CD4-positive, alpha-beta T cell treated with Interleukin-6 for 4 hours (primary cell): ENCODE results near the gene ALX4.

Experiments used
- DNase-seq: peaks from one replicate; pipeline ENCODE4 v3.0.0-alpha.2; 2020; ENCODE audit warnings: mixed read lengths

The ALX4 gene

DNA sequence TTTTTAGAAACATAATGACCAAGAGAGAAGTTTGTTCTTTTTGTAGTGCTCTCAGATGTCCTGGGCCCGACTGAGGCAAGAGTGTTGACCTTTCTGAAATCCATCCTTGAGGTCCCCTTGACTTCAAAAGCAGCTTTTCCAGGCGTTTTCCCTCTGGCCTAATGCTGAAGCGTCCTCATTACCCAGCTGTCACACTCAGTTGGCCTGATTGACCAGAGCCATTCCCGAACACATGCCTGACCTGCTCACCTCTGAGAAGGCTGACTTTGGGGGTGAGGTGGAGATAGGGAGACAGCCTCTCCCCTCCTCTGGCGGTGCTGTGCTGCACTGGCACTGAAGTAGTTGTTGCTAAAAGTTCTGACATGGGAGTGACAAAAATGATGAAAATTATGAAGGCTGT lies 66.9 kb downstream of the ALX4 start:
- no peak for DNase-seq

DNA sequence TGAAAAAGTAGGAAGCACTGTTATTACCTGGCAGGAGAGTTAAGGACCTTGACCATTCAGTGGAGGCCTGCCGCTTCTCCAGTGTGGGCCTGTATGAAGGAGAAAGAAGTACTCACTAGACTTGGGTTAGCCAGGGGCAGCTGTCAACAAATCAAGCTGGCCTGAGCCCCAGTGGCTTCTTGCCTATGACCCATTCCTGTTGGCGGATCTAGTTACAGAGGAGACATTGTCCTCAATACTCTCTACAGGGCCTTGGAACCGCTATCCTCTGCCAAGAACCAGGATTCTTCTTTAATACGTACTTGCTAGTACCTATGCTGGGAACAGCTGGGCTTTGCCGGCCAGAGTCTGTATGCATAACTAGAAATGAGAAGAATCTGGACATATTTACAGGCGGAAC lies 68.1 kb downstream of the ALX4 start:
- no peak for DNase-seq

DNA sequence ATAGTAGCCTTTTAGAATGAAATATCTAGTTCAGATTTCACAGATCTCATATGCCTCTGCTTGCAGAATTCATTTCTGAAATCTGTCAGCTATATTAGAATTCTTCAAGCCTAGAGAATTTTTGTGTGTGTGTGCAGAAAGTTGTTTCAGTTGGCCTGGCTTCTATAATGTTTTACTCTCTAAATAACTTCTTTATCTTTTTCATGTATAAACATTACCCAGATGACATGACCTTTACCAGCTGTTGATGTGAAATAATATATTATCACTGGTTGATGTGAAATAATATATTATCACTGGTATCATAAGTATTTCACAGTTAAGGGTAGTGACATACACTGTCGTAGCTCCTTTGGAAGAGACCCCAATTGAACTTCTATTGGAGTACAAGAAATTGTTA lies 72.8 kb downstream of the ALX4 start:
- DNase-seq: no peak

DNA sequence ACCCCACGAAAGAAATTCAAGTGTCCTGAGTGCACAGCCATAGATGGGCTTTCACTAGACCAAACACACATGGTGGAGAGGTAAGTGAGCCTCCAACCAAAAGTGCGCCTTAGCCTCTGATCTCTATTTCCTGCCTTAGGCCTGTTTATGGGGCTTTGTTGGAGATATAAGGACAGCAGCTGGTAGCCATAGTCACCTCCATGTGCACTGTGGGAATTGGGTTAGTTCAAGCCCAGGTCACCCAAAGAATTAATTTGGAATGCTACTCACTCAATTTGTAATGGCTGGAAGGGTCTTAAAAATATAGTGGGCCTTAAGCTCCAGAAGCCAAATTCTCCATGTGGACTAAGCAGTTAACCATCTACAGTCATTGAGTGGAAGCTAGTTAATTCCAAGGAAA lies 73.6 kb downstream of the ALX4 start:
- no peak for DNase-seq

DNA sequence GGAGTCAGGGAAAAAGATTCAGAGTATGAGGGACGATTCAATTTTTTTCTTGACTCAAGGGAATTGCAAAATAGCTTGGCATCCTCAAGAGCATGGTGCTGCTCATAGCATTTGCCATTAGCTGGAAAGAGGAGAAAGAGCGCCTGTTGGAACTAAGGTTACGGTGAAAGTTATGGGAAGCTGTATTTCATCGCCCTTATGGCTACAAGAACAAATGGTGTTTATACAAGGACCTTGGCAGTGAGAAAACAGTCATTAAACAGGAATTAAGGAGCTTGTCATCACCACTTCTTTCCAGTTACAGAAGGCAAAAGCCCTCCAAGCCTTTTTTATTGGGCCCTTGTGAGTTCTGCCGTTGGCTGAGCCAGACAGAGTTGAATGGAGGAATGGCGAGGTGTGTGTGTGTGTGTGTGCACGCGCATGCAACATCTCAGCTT lies 74.2 kb downstream of the ALX4 start:
- DNase-seq: no peak

DNA sequence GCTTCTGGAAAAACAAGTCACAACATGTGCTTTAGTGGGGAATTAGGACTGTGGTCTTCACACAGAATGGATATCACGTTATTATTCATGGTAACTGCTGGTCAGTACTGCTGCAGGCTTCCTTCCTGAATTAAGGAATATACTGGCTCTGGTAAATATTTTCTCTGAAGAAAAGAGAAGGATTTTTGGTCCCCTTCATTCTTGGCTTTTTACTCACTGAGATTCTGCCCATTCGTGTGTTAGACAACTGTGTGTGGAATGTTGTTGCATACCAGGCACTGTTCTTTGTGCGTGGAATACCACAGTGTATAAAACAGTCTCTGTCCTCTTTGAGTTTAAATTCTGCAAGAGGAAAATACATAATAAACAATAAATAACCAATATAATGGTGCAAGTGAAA lies 80.3 kb downstream of the ALX4 start:
- no peak for DNase-seq

DNA sequence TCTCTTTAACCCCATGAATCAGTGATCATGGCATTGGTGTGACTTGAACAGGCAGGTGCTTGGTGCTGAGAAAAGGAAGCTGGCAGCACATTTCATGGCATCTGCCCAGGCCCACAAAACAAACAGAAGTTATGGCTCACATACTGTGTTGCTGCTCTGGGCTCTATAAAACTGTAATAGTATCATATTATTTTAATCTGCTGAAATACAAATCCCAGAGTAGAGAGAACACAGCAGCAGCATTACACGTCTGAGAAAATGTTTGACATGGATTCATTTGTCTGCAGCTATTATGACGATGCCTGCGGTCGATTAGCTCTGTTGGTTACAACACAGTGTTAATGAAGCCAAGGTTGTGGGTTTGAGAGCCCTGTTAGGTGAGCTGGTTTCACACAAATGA lies 80.8 kb downstream of the ALX4 start:
- no peak for DNase-seq

DNA sequence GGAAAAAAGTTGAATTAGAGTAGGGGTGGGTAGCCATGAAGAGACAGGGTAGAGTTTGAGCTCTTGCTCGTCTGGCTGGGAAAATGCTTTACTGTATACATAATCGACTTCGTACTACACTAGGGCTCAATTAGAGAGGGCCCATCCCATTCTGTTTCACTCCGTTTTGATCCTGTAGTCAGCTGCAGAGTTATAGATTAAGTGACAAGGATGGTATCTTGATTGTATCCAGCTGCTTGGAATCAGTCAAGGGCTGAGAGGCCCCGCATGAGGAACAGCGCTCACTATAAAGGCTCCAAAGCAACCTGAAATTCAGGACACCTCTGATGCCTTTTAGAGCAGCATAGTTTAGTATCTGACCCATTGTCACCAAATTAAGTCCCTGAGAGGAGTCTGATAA lies 81.6 kb downstream of the ALX4 start:
- no peak for DNase-seq

DNA sequence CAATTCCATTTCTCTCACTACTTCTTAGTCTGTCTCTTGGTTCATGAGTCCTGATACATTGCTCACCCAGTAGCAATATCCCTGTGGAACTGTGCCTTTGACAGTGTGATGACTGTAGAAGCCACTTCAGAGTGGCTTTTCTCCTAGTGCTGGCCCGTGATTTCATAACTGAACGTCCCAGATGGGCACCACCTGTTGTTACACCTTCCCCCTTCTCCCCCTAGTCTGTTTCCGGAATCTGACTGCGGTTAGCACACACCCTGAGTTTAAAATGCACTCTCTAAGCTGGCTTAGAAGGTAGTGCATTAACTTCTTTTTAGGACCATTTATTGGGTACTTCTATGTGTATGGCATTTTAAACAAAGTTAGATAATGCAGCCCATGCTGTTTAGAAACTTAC lies 83.0 kb downstream of the ALX4 start:
- DNase-seq: no peak

DNA sequence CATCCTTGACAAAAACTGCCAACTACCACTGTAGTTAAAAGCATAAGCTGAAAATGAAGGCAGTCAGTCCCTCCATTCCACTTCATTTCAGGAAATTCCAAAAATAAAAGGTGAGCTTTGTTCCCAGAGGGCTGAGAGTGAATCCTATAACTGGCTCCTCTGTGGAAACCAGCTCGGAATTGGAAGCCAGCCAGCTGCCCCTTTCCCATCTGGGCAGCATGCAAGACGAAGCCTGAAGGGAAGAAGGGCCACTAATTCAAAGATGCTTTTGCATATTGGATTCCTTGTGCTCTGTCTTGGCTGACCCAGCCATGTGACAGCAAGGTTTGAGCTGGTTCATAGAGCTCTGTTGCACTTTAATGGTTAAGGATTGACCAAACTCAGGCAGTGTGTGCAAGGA lies 83.4 kb downstream of the ALX4 start:
- no peak for DNase-seq

DNA sequence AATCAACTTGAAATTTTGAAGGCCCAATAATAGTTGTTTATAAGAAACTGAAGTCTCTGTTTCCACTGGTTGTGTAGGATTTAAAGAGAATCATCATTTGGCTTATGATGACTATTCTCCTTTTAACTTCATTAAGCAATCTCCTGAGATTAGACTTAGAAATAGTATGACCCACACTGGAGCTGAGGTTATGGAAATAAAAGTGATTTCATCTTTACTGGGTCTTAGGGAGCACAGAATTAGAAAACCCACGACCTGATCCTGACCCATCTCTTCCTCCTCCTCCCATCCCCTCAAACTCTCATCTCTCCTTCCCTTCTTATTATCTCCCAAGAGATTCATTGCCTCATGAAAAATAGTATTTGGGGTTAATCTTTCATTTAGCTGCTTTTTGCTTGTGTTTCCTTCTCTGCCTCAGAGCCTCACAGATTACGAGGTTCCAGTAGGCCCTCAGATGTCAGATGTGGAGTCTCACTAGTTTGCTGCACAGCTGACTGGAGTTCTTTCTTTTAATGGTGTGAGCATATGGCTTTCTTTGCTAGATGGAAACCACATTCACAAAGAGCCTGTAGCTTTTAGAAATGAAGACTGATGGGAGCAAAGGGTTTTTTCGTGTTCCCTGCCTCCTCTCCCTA lies 85.0 kb downstream of the ALX4 start:
- DNase-seq: no peak

DNA sequence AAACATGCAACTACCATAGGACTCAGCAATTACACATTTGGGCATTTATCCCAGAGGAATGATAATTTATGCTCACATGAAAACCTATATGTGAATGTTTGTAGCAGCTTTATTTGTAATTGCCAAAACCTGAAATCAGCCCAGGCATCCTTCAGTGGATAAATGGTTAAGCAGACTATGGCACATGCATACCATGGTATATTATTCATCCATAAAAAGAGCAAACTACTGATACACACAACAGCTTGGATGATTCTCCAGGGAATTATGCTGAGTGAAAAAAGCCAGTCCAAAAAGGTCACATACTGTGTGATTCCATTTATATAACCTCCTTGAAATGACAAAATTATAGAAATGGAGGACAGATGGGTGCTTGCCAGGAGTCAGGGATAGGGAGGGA lies 86.7 kb downstream of the ALX4 start:
- no peak for DNase-seq

DNA sequence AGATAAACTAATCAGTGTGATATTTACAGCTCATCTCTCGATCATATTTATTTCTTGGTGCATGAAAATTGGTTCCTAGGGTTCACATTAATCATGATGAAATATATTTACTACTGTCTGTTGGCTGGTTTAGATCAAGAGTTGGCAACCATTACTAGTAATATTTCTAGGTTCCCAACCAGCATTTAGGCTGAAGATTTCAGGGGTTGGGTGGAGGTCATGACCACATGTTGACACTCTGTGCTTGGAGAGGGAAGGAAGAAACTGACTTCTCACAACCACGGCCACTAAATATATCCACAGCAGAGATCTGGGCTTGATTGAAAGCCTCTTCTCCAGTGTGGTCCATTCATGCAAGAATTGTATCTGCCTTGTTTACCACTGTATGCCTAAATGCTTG lies 87.9 kb downstream of the ALX4 start:
- no peak for DNase-seq

DNA sequence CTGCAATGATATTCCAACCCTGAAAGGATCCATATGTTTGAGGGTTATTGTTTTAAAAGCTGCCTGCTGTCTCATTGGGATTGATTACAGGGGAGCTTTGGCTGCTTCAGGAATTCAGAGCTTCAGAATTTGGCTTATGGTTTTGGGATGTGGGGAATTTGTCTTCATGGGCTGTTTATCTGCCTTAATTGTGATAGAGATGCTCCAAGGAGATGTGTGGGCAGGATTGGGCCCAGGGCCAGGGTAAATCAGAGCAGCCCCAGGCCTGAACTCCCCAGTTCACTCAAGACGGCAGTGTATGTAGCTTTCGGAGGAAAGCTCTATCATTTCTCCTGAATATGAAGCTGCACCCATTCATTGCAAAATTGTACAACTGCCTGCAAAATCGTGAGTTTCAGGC lies 88.5 kb downstream of the ALX4 start:
- no peak for DNase-seq

DNA sequence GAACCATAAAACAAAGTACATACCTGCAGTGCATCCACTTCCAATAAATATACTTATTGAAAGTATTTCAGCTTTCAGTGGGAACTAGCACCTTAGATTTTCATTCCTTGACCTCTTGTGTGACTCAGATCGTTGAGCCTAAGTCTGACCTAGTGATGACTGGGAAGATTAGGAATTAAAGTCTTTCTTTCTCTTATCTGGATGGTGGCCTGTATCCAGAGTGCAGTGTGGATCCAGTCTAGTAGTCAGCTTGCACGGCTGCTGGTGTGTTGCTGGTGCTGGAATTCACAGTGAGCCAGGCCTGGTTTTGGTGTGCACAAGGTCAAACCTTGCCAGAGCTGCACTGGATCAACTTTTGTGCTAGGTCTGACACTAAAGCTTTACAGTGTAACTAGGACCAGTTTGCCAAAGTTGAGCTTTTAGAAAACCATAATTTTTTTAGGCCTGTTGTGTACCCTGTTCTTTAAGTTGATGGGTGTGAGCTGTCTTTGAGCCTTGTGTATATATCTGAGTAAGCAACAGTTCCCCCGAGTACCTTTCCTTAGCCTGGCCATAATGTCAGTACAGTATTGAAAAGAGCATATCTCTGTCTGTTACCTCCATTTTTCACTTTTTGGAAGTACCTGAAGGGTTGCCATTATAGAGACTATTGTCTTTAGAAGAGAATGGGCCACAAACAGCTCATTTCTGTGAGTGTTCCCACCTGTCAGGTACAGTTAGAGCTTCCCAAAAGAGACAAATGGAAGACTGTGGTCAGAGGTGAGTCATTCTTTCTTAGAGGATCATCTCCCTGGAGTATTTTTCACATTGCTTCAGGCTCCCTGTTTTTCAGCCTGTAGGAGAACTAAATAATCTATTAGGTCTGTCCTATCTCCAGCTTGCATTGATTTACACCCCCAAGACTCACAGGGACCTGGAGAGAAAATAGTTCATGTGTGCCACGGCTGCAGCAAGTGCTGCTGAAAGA lies 89.8 kb downstream of the ALX4 start:
- no peak for DNase-seq

DNA sequence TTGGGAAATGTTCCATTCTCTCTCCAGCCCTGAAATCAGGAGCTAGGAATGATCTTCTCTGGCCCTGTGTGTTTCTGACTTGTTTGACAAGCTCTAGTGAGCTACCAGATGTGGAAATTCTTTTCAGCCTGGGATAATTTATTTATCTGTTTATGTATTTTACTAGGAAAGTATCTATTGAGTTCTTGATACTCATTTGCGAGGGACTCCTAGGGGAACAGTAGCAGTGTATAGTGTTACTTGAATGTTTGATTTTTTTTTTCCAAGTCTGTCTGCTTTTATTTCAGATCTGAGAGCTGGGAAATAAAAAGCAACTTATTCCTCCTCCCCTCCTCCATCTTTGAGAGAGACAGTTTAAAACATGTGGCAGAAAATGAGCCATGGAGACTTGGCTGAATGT lies 92.5 kb downstream of the ALX4 start:
- no peak for DNase-seq

DNA sequence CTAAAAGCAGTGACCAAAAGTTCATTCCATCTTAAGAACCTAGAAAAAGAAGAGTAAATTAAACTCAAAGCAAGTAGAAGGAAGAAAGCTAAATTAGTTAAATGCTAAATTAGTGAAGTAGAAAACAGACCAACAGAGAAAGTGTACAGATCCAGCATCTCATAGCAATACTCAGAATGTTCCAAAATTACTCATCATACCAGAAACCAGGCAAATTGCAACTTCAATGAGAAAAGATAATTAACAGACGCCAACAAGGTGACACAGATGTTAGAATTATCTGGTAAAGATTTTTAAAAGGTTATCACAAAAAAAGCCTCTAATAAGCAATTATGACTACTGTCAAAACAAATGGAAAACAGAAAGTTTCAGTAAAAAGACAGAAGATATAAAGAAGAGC lies 96.8 kb downstream of the ALX4 start:
- DNase-seq: no peak

DNA sequence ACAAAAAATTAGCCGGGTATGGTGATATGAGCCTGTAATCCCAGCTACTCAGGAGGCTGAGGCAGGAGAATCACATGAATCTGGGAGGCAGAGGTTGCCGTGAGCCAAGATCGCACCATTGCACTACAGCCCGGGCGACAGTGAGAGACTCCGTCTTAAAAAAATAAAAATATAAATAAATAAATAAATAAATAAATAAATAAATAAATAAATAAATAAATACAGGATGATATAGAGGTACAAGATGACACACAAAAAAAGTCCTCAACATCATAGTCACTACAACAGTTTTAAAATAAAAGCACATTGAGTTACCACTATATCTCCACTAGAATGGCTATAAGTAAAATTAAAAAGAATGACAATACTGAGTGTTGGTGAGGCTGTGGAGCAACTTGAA lies 97.8 kb downstream of the ALX4 start:
- DNase-seq: no peak
